ENCODE results near the gene CTDSPL. TPM values are rescaled to one million over a fixed set of nuclear protein-coding genes. Genes with fewer than 3 reads are reported as not detected.
A peak's percentile ranks its signal among the peaks of the same experiment; 100 is the strongest.

CTDSPL gene
- polyA plus RNA-seq, 1 experiment: 40.4 TPM

DNA sequence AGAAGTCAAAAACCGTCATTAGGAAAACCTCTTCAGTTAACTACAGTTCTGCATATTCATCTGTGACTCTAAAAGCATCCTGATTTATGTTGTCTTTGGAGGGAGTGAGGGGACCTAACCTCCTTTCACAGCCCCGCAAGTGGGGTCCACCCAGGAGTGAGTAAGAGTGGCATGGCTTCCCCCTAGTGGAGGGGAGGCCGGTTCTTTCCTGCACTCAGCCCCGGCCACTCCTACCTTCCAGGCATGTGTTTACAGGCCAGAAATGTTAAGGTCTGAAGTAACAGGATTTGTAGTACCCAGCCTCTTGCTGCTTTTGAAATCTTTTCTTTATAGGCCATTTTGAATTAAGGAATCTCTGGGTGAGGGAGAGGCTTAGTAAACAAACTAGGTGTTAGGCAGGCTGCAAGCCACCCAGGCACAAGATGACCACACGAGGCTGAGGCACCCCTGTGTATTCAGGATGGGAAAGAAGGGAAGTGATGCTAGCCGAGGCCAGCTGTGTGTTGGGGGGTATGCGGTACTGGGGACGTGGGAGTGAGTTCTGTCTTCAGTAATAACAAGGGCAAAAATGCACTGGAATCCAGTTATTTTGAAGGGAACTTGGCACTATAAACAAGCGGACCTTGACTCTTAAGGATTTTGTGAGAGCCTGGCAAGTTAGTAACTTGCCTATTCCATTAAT is 50.5 kb downstream of the CTDSPL start:
- CTCF ChIA-PET: interaction anchor here (1.3 kb wide), 1 partner anchor 56 kb away, joined by 3 read pairs; no protein-coding TSS in a partner anchor
- TF ChIP-seq, protein P1, sequence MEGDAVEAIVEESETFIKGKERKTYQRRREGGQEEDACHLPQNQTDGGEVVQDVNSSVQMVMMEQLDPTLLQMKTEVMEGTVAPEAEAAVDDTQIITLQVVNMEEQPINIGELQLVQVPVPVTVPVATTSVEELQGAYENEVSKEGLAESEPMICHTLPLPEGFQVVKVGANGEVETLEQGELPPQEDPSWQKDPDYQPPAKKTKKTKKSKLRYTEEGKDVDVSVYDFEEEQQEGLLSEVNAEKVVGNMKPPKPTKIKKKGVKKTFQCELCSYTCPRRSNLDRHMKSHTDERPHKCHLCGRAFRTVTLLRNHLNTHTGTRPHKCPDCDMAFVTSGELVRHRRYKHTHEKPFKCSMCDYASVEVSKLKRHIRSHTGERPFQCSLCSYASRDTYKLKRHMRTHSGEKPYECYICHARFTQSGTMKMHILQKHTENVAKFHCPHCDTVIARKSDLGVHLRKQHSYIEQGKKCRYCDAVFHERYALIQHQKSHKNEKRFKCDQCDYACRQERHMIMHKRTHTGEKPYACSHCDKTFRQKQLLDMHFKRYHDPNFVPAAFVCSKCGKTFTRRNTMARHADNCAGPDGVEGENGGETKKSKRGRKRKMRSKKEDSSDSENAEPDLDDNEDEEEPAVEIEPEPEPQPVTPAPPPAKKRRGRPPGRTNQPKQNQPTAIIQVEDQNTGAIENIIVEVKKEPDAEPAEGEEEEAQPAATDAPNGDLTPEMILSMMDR (IDR thresholded peaks at IDR 0.05; ENCODE audit: low read depth, low read length): peak; percentile 28
- Histone ChIP-seq H3K4me3 (ENCODE audit: low read depth, low read length) (no peak overlapping the region), H3K27me3 (ENCODE audit: control insufficient read depth, insufficient read depth, low read length) (no peaks in the 10 kb centered on the region), H3K27ac (ENCODE audit: low read depth, low read length) (no peak overlapping the region), H3K9me3 (ENCODE audit: control insufficient read depth, insufficient read depth, low read length) (peaks cover 2% of the 10 kb centered on the region; the same call in 1 of the 2 replicates)
- POLR2A ChIA-PET: no interaction called here
- no peak for DNase-seq (ENCODE audit: low read depth, low spot score)

DNA sequence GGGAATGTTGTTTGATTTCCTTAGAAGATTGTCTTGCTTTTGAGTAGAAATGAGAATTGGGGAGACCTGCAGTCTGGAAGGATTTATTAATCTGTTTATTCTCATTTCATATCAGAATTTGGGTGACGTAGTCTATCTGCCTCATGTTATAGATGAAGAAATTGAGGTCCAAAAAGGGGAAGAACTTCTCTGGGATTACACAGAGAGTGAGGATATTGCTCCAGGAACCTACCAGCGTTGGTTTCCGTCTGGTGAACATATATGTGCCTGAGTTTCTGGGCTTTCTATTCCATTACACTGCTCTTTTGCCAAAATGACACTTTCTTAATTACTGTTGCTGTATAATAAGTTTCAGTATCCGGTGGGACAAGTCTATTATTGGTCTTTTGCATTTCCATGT is 51.8 kb downstream of the CTDSPL start:
- DNase-seq (ENCODE audit: low read depth, low spot score): no peak
- ChIA-PET POLR2A (no interaction called here), CTCF (no interaction called here)
- no peaks in the 10 kb centered on the region for H3K27me3 ChIP-seq (ENCODE audit: control insufficient read depth, insufficient read depth, low read length)
- H3K27ac ChIP-seq (ENCODE audit: low read depth, low read length): no peak overlapping the region
- H3K4me3 ChIP-seq (ENCODE audit: low read depth, low read length): no peak overlapping the region
- TF ChIP-seq, protein P1 (IDR thresholded peaks at IDR 0.05; ENCODE audit: low read depth, low read length): no peak
- peaks cover 2% of the 10 kb centered on the region; the same call in 1 of the 2 replicates for H3K9me3 ChIP-seq (ENCODE audit: control insufficient read depth, insufficient read depth, low read length)

DNA sequence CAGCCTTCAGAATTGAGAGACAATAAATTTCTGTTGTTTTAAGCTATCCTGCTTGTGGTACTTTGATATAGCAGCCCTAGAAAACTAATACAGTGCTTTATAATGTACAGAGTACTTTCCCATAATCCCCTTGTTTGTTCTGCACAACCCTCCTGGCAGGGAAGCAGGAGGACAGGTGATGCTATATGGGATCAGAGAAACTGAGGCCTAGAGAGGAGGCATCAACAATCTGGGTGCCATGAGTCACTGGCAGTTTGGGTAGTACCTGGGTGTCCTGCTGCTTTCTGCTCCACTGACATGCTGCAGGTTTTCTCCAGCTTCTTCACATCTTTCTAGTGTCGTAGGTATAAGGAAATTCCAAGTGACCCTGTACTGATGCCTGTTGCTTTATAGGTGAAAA is 55.0 kb downstream of the CTDSPL start:
- no peaks in the 10 kb centered on the region for H3K27me3 ChIP-seq (ENCODE audit: control insufficient read depth, insufficient read depth, low read length)
- no peak overlapping the region for H3K4me3 ChIP-seq (ENCODE audit: low read depth, low read length)
- no peak for DNase-seq (ENCODE audit: low read depth, low spot score)
- POLR2A ChIA-PET: no interaction called here
- CTCF ChIA-PET: interaction anchor here (1.0 to 2.2 kb wide), 3 partner anchors 51 to 80 kb away, joined by 3 to 6 read pairs (median 3); no protein-coding TSS in a partner anchor
- H3K9me3 ChIP-seq (ENCODE audit: control insufficient read depth, insufficient read depth, low read length): no peaks in the 10 kb centered on the region
- TF ChIP-seq, protein P1 (IDR thresholded peaks at IDR 0.05; ENCODE audit: low read depth, low read length): no peak
- H3K27ac ChIP-seq (ENCODE audit: low read depth, low read length): no peak overlapping the region

DNA sequence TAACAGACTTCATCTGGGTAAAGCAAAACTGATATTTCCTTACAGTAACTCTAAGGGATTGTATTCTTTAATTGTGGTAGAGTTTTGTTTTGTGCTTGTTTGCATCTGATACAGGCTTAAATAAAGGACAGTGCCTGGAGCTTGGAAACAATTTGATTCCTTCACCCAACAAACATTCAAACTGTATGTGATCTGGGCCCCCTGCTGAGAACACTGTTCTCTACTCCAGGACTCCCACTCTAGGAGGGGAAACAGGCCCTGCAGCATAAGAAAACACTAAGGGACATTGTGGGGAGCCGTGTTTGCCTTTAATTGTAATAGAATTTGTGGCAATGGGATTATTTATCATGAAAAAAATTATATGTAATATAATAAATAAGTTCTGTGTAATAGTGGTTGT is 56.9 kb downstream of the CTDSPL start:
- no peak for DNase-seq (ENCODE audit: low read depth, low spot score)
- Histone ChIP-seq H3K9me3 (ENCODE audit: control insufficient read depth, insufficient read depth, low read length) (no peaks in the 10 kb centered on the region), H3K27me3 (ENCODE audit: control insufficient read depth, insufficient read depth, low read length) (no peaks in the 10 kb centered on the region), H3K4me3 (ENCODE audit: low read depth, low read length) (no peak overlapping the region), H3K27ac (ENCODE audit: low read depth, low read length) (no peak overlapping the region)
- TF ChIP-seq, protein P1 (IDR thresholded peaks at IDR 0.05; ENCODE audit: low read depth, low read length): no peak
- ChIA-PET POLR2A (no interaction called here), CTCF (interaction anchor here (1.0 to 1.2 kb wide), 2 partner anchors 13 to 56 kb away, joined by 3 to 4 read pairs; no protein-coding TSS in a partner anchor)

DNA sequence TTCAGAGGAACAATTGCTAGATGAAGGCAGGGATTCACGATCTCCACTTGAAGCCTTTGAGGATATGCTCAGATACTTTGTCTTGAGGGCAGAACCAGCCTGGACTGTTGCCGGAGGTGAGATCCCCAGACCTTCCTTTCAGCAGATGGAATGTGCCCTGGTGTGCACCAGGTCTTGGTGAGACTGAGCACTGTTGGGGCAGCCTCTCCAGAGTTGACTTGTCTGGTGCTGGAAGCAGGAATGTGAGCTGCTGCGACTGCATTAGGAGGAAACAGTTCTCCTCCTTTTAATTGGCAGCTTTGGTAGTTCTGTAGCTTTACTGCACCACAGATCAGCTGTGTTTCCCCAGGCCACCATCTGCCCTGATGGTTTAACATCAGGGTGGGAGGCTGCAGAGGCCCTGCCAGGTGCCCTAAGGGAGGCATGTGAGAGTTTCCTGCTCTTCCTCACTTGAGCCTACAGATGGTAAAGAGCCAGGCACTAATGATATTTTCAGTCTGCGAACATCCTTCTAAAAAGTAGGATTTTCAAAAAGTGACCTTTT is 58.5 kb downstream of the CTDSPL start:
- DNase-seq (ENCODE audit: low read depth, low spot score): no peak
- TF ChIP-seq, protein P1 (IDR thresholded peaks at IDR 0.05; ENCODE audit: low read depth, low read length): no peak
- ChIA-PET POLR2A (no interaction called here), CTCF (interaction anchor here (0.7 kb wide), 1 partner anchor 132 kb away, joined by 3 read pairs; no protein-coding TSS in a partner anchor)
- Histone ChIP-seq H3K27ac (ENCODE audit: low read depth, low read length) (no peak overlapping the region), H3K9me3 (ENCODE audit: control insufficient read depth, insufficient read depth, low read length) (no peaks in the 10 kb centered on the region), H3K4me3 (ENCODE audit: low read depth, low read length) (no peak overlapping the region), H3K27me3 (ENCODE audit: control insufficient read depth, insufficient read depth, low read length) (no peaks in the 10 kb centered on the region)

Data from AG04450 (cell line).